Measurements from ENCODE around the gene ITGB4. TPM values are rescaled to one million over a fixed set of nuclear protein-coding genes. Genes with fewer than 3 reads are reported as not detected.

The ITGB4 gene
- total and polyA plus RNA-seq, 9 of the 15 experiments (the other 6 are each of a cell fraction or from before 2014, with no cell fraction given): 0.05 to 2.8 (median 0.76) TPM; not detected in 3

- peak; percentile 94; the same call in 1 of the 2 replicates for TF ChIP-seq ATF6 (CRISPR knock-in tag; IDR thresholded peaks at IDR 0.05)
- peak in 1 of 2 experiments; percentile 89 for TF ChIP-seq AFF1 (IDR thresholded peaks at IDR 0.05; ENCODE audit: low read depth in 1 of 2, partially characterized antibody in 2 of 2)
- TF ChIP-seq DACH1 (IDR thresholded peaks at IDR 0.05; ENCODE audit: partially characterized antibody): peak; percentile 1
- TF ChIP-seq PHB (CRISPR knock-in tag; IDR thresholded peaks at IDR 0.05): peak; percentile 96
- TF ChIP-seq ZNF764 (CRISPR knock-in tag; IDR thresholded peaks at IDR 0.05; ENCODE audit: low read depth): peak; percentile 53; the same call in 1 of the 2 replicates
- no peak for TF ChIP-seq ZNF280B (CRISPR knock-in tag; IDR thresholded peaks at IDR 0.05)
- TF ChIP-seq ZBTB40 (IDR thresholded peaks at IDR 0.05): peak; percentile 60; the same call in 1 of the 2 replicates
- no peak for TF ChIP-seq ZBTB40 (CRISPR knock-in tag; IDR thresholded peaks at IDR 0.05)
These were observed 58.2 kb downstream of the ITGB4 start (continued) for GRCh38 chr17:75779250-75779986.

Measured in K562 (cell line).